Measurements from ENCODE around the gene CLCN6. TPM values are rescaled to one million over a fixed set of nuclear protein-coding genes. Genes with fewer than 3 reads are reported as not detected.

The CLCN6 gene
- total RNA-seq, 1 experiment from 2014 or later, result 13.7 TPM

GRCh38 chr1:11860083-11860482 is 54.1 kb downstream of the CLCN6 start:
- no peak overlapping the region for H3K9ac ChIP-seq (ENCODE audit: low read length)
- peaks cover 4 to 10% of the 10 kb centered on the region in 2 experiments; a peak in 3 of 4 replicates for H3K4me1 ChIP-seq (ENCODE audit: control insufficient read depth in 1 of 2, insufficient read depth in 2 of 2, low read length in 2 of 2)
- peaks cover 56% of the 10 kb centered on the region for H3K27me3 ChIP-seq (ENCODE audit: insufficient read depth, low read length)
- no peaks in the 10 kb centered on the region for H3K9me2 ChIP-seq (ENCODE audit: insufficient read depth)
- no peak for TF ChIP-seq ZBTB33 (IDR thresholded peaks at IDR 0.05; ENCODE audit: extremely low read depth, insufficient replicate concordance, low read length)
- no peak for TF ChIP-seq EZH2phosphoT487 (IDR thresholded peaks at IDR 0.05; ENCODE audit: borderline replicate concordance)
- no peak for TF ChIP-seq REST (IDR thresholded peaks at IDR 0.05; ENCODE audit: low read depth)
- TF ChIP-seq ELF1 (IDR thresholded peaks at IDR 0.05; ENCODE audit: borderline replicate concordance, low read depth), result no peak
- TF ChIP-seq SIN3A (IDR thresholded peaks at IDR 0.05; ENCODE audit: low read depth), result no peak
- no peak for TF ChIP-seq SRF (IDR thresholded peaks at IDR 0.05; ENCODE audit: low read depth)
- no peak for TF ChIP-seq ZFX (IDR thresholded peaks at IDR 0.05)
- no peak for TF ChIP-seq JUND (IDR thresholded peaks at IDR 0.05)
- TF ChIP-seq ATF3 (IDR thresholded peaks at IDR 0.05), result no peak
- no peak for TF ChIP-seq EZH2 (IDR thresholded peaks at IDR 0.05)
- no peak for TF ChIP-seq EGR1 (IDR thresholded peaks at IDR 0.05; ENCODE audit: low read depth)
- TF ChIP-seq YY1 (IDR thresholded peaks at IDR 0.05; ENCODE audit: extremely low read depth, insufficient replicate concordance, low read depth, low read length), result no peak
- no peak for TF ChIP-seq CTCF (IDR thresholded peaks at IDR 0.05 in 2 of 3, conservative IDR thresholded peaks at IDR 0.05 in 1 of 3; ENCODE audit: borderline replicate concordance in 1 of 3, insufficient read depth in 1 of 3, low read depth in 2 of 3, low read length in 2 of 3)
- H2AFZ ChIP-seq (ENCODE audit: low read depth, low read length, poor library complexity, severe bottlenecking), result no peak overlapping the region
- DNase-seq (ENCODE audit: low read depth, low spot score) (no peak), ATAC-seq (no peak)
- intact Hi-C loops (cut with micrococcal nuclease), result no loop called here
- ChIA-PET POLR2A (no interaction called here), CTCF (no interaction called here), RAD21 (ENCODE audit: low non-redundant PET in 1 of 2, low total read pairs in 2 of 2, uncharacterized antibody in 2 of 2, unreplicated experiment in 2 of 2) (no interaction called here)
- no peak overlapping the region for H3K4me3 ChIP-seq (replicated peaks in 1 of 2; ENCODE audit: low read depth in 1 of 2, low read length in 2 of 2)
- BruUV-seq (replicated peaks), result no TSS peak
- no peaks in the 10 kb centered on the region for H3K36me3 ChIP-seq (ENCODE audit: control insufficient read depth in 1 of 2, insufficient read depth in 2 of 2, low read length in 2 of 2)
- no peak overlapping the region for H3K27ac ChIP-seq (ENCODE audit: low read depth, low read length)
- no peak overlapping the region for H3K4me2 ChIP-seq (ENCODE audit: low read length)
- no peaks in the 10 kb centered on the region for H3K9me3 ChIP-seq (ENCODE audit: control insufficient read depth in 1 of 2, insufficient read depth in 1 of 2, low read depth in 1 of 2, low read length in 2 of 2)
- H3K79me2 ChIP-seq (ENCODE audit: insufficient read depth, low read length), result no peaks in the 10 kb centered on the region
- H4K20me1 ChIP-seq (ENCODE audit: insufficient read depth), result no peaks in the 10 kb centered on the region

All from HCT116 (cell line).